Left lobe of liver (tissue), 2 donors: Measurements from ENCODE around the gene GPR176. TPM values are rescaled to one million over a fixed set of nuclear protein-coding genes. Genes with fewer than 3 reads are reported as not detected.

ENCODE experiments used
- ATAC-seq: fragments of 200-7000 bp; cut with Tn5 transposase; one replicate; pipeline ENCODE4 v1.9.1; 2020; ENCODE audit warnings: mild to moderate bottlenecking, moderate library complexity
- DNase-seq: peaks from one replicate; pipeline ENCODE4 v3.0.0-alpha.2; 2020; ENCODE audit warnings: low spot score
- total RNA-seq: library from RNA; stranded (reverse); gene quantifications from one replicate; pipeline ENCODE4 v1.2.1, GENCODE V29; 2021
- donor health status: DM: no; HTN: no; CAD: no; lungs with moderate emphysema.
- donor health status: DM: no; HTN: yes; CAD: no.

Gene GPR176
- total RNA-seq, 1 donor from 2014 or later: 0.88 TPM

GRCh38 chr15:39787479-39787878 is 132.6 kb downstream of the GPR176 start:
- DNase-seq (no peak), ATAC-seq (no peak)

GRCh38 chr15:39786447-39787056 is 133.5 kb downstream of the GPR176 start:
- DNase-seq (no peak), ATAC-seq (peak; percentile 18)

GRCh38 chr15:39785841-39786240 is 134.2 kb downstream of the GPR176 start:
- DNase-seq (no peak), ATAC-seq (no peak)

GRCh38 chr15:39785139-39785538 is 134.9 kb downstream of the GPR176 start:
- ATAC-seq (no peak), DNase-seq (no peak)

- ATAC-seq: no peak
- no peak for DNase-seq
Observed at GRCh38 chr15:39784638-39785037, 135.4 kb downstream of the GPR176 start.

GRCh38 chr15:39784125-39784524 is 135.9 kb downstream of the GPR176 start:
- no peak for DNase-seq
- no peak for ATAC-seq

GRCh38 chr15:39783244-39783820 is 136.7 kb downstream of the GPR176 start:
- DNase-seq (no peak), ATAC-seq (no peak)

GRCh38 chr15:39782441-39783138 is 137.5 kb downstream of the GPR176 start, which contains the start of gene FSIP1:
Gene FSIP1, minus strand, starts transcription at chr15:39782841. Its CDS starts 6,317 bp downstream, at chr15:39776524.
- ATAC-seq: peak; percentile 95
- DNase-seq: peak; percentile 97

GRCh38 chr15:39781967-39782302 is 138.1 kb downstream of the GPR176 start:
- DNase-seq: no peak

GRCh38 chr15:39781147-39781966 is 138.7 kb downstream of the GPR176 start:
- no peak for DNase-seq
- no peak for ATAC-seq

More at GRCh38 chr15:39781967-39782302, 138.1 kb downstream of the GPR176 start:
- no peak for ATAC-seq

GRCh38 chr15:39778021-39778420 is 142.0 kb downstream of the GPR176 start:
- ATAC-seq (no peak), DNase-seq (no peak)

GRCh38 chr15:39777496-39777895 is 142.6 kb downstream of the GPR176 start:
- DNase-seq (no peak), ATAC-seq (no peak)

GRCh38 chr15:39776068-39776467 is 144.0 kb downstream of the GPR176 start:
- ATAC-seq (no peak), DNase-seq (no peak)

GRCh38 chr15:39774688-39775267 is 145.3 kb downstream of the GPR176 start:
- DNase-seq (no peak), ATAC-seq (no peak)

- ATAC-seq: no peak
Observed at GRCh38 chr15:39770748-39771689, 149.0 kb downstream of the GPR176 start.

GRCh38 chr15:39767921-39768320 is 152.1 kb downstream of the GPR176 start:
- ATAC-seq: no peak
- no peak for DNase-seq

More at GRCh38 chr15:39770748-39771689, 149.0 kb downstream of the GPR176 start:
- DNase-seq: no peak

GRCh38 chr15:39761006-39761405 is 159.1 kb downstream of the GPR176 start:
- DNase-seq (no peak), ATAC-seq (no peak)

- no peak for DNase-seq
- peak; percentile 51 for ATAC-seq
Observed at GRCh38 chr15:39756806-39757522, 163.1 kb downstream of the GPR176 start.

- DNase-seq (no peak), ATAC-seq (no peak)
Observed at GRCh38 chr15:39752991-39753390, 167.1 kb downstream of the GPR176 start.
